ENCODE results near the gene TEX48.
A peak's percentile ranks its signal among the peaks of the same experiment; 100 is the strongest.

Gene TEX48

GRCh38 chr9:114681594-114682332 is at the start of gene TEX48:
TSS of gene TEX48 (minus strand) at chr9:114682192. CDS start at chr9:114671723, 10,469 bp downstream.
- DNase-seq (ENCODE audit: low read depth): no peak

- DNase-seq (ENCODE audit: low read depth): no peak
Observed at GRCh38 chr9:114731701-114732100, 49.7 kb upstream of the TEX48 start.

GRCh38 chr9:114729706-114730105 is 47.7 kb upstream of the TEX48 start:
- no peak for DNase-seq (ENCODE audit: low read depth)

- DNase-seq (ENCODE audit: low read depth): no peak
Observed at GRCh38 chr9:114725930-114726329, 43.9 kb upstream of the TEX48 start.

- DNase-seq (ENCODE audit: low read depth): no peak
Observed at GRCh38 chr9:114724744-114725143, 42.8 kb upstream of the TEX48 start.

- no peak for DNase-seq (ENCODE audit: low read depth)
Observed at GRCh38 chr9:114723931-114724330, 41.9 kb upstream of the TEX48 start.

- DNase-seq (ENCODE audit: low read depth): no peak
Observed at GRCh38 chr9:114722937-114723620, 41.1 kb upstream of the TEX48 start.

GRCh38 chr9:114722081-114722621 is 40.2 kb upstream of the TEX48 start:
- peak; percentile 60 for DNase-seq (ENCODE audit: low read depth)

GRCh38 chr9:114721491-114722079 is 39.6 kb upstream of the TEX48 start:
- DNase-seq (ENCODE audit: low read depth): no peak

GRCh38 chr9:114720086-114720676 is 38.2 kb upstream of the TEX48 start:
- no peak for DNase-seq (ENCODE audit: low read depth)

- DNase-seq (ENCODE audit: low read depth): no peak
Observed at GRCh38 chr9:114719290-114719689, 37.3 kb upstream of the TEX48 start.

GRCh38 chr9:114718801-114719221 is 36.8 kb upstream of the TEX48 start:
- no peak for DNase-seq (ENCODE audit: low read depth)

- no peak for DNase-seq (ENCODE audit: low read depth)
Observed at GRCh38 chr9:114717908-114718486, 36.0 kb upstream of the TEX48 start.

GRCh38 chr9:114709636-114710035 is 27.6 kb upstream of the TEX48 start:
- no peak for DNase-seq (ENCODE audit: low read depth)

GRCh38 chr9:114706711-114707110 is 24.7 kb upstream of the TEX48 start:
- no peak for DNase-seq (ENCODE audit: low read depth)

- no peak for DNase-seq (ENCODE audit: low read depth)
Observed at GRCh38 chr9:114701988-114702387, 20.0 kb upstream of the TEX48 start.

- no peak for DNase-seq (ENCODE audit: low read depth)
Observed at GRCh38 chr9:114697951-114698351, 16.0 kb upstream of the TEX48 start.

- DNase-seq (ENCODE audit: low read depth): no peak
Observed at GRCh38 chr9:114696814-114697544, 15.0 kb upstream of the TEX48 start.

- DNase-seq (ENCODE audit: low read depth): no peak
Observed at GRCh38 chr9:114695948-114696347, 14.0 kb upstream of the TEX48 start.

GRCh38 chr9:114694719-114695269 is 12.8 kb upstream of the TEX48 start:
- no peak for DNase-seq (ENCODE audit: low read depth)

- no peak for DNase-seq (ENCODE audit: low read depth)
Observed at GRCh38 chr9:114694146-114694545, 12.2 kb upstream of the TEX48 start.
